ENCODE data around the gene ADARB2.

ADARB2 gene

GRCh38 chr10:1679821-1680650 is 57.3 kb downstream of the ADARB2 start:
- DNase-seq, result no peak

GRCh38 chr10:1678084-1678483 is 59.2 kb downstream of the ADARB2 start:
- DNase-seq, result no peak

GRCh38 chr10:1677307-1677939 is 59.9 kb downstream of the ADARB2 start:
- DNase-seq, result no peak

- DNase-seq, result peak in 1 of 3 donors; percentile 0
Measured at GRCh38 chr10:1674501-1674900, 62.8 kb downstream of the ADARB2 start.

- DNase-seq, result no peak
Measured at GRCh38 chr10:1673568-1674345, 63.6 kb downstream of the ADARB2 start.

- DNase-seq, result no peak
Measured at GRCh38 chr10:1672001-1672781, 65.1 kb downstream of the ADARB2 start.

- no peak for DNase-seq
Measured at GRCh38 chr10:1671366-1672000, 65.8 kb downstream of the ADARB2 start.

GRCh38 chr10:1670541-1671365 is 66.6 kb downstream of the ADARB2 start:
- DNase-seq, result no peak

GRCh38 chr10:1669433-1669832 is 67.9 kb downstream of the ADARB2 start:
- DNase-seq, result no peak

- DNase-seq, result no peak
Measured at GRCh38 chr10:1668399-1668798, 68.9 kb downstream of the ADARB2 start.

GRCh38 chr10:1667392-1667791 is 69.9 kb downstream of the ADARB2 start:
- no peak for DNase-seq

GRCh38 chr10:1666147-1666546 is 71.2 kb downstream of the ADARB2 start:
- DNase-seq, result no peak

- DNase-seq, result no peak
Measured at GRCh38 chr10:1665681-1666080, 71.6 kb downstream of the ADARB2 start.

- no peak for DNase-seq
Measured at GRCh38 chr10:1665021-1665661, 72.2 kb downstream of the ADARB2 start.

- DNase-seq, result no peak
Measured at GRCh38 chr10:1664333-1664964, 72.9 kb downstream of the ADARB2 start.

GRCh38 chr10:1663226-1663625 is 74.1 kb downstream of the ADARB2 start:
- no peak for DNase-seq

- DNase-seq, result no peak
Measured at GRCh38 chr10:1662438-1663025, 74.8 kb downstream of the ADARB2 start.

GRCh38 chr10:1661859-1662437 is 75.4 kb downstream of the ADARB2 start:
- no peak for DNase-seq

GRCh38 chr10:1661416-1661815 is 75.9 kb downstream of the ADARB2 start:
- DNase-seq, result no peak

- DNase-seq, result no peak
Measured at GRCh38 chr10:1660815-1661214, 76.5 kb downstream of the ADARB2 start.

Data from suppressor macrophage treated with lipopolysaccharide for 1 hour (primary cell).